Brain microvascular endothelial cell (primary cell): ENCODE measurements around the gene KEAP1.
"Not testable (repeated sequence)": the region's sequence is repeated elsewhere in the genome, so short reads cannot be mapped to it uniquely, and the experiment has no call there.

ENCODE experiments used
- DNase-seq: peaks from one replicate; pipeline ENCODE4 v3.0.0-alpha.2; 2020
- H3K27ac ChIP-seq: fragments of 250-450 bp; sonication (Bioruptor Pico); 2 replicates; pipeline ENCODE4 v1.5.1; 2020; ENCODE audit warnings: mild to moderate bottlenecking, moderate library complexity
- H3K27me3 ChIP-seq: fragments of 250-450 bp; sonication (Bioruptor Pico); replicated peaks from 2 replicates; pipeline ENCODE4 v1.5.1; 2020; ENCODE audit warnings: mild to moderate bottlenecking
- H3K36me3 ChIP-seq: fragments of 250-450 bp; sonication (Bioruptor Pico); replicated peaks from 2 replicates; pipeline ENCODE4 v1.5.1; 2020; ENCODE audit warnings: mild to moderate bottlenecking
- H3K4me3 ChIP-seq: 2 replicates; pipeline ENCODE4 v1.5.1; 2011; ENCODE audit warnings: low read depth, mild to moderate bottlenecking, control low read depth, low read length, moderate library complexity
- CTCF ChIP-seq: IDR thresholded peaks from 2 replicates; pipeline ENCODE4 v1.5.1; 2011; ENCODE audit warnings: low read depth, mild to moderate bottlenecking, moderate library complexity, low read length, control low read depth, inconsistent platforms; ENCODE audit errors: missing control alignments
- in situ Hi-C: cut with HindIII; loops from 2 replicates; pipeline ENCODE4 v1.10.0; 2017; ENCODE audit warnings: low sequenced_read_pairs, low pct_ligation_motif_present

Gene KEAP1

DNA sequence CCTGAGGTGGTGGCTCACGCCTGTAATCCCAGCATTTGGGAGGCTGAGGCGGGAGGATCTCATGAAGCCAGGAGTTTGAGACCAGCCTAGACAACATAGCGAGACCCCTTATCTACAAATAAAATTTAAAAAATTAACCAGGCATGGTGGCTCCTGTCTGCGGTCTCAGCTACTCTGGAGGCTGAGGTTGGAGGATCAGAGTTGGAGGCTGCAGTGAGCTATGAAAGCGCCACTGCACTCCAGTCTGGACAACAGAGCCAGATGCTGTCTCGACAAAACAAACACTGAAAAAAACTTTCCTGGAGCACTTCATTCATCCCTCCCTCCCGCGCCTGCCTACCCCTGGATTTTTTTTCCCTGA, 39.9 kb upstream of the KEAP1 start:
- in situ Hi-C loops, result no loop called here
- Histone ChIP-seq H3K27me3 (no peaks in the 10 kb centered on the region), H3K27ac (no peak overlapping the region), H3K36me3 (peaks cover 7% of the 10 kb centered on the region), H3K4me3 (no peak overlapping the region)
- TF ChIP-seq CTCF, result no peak
- DNase-seq, result no peak

DNA sequence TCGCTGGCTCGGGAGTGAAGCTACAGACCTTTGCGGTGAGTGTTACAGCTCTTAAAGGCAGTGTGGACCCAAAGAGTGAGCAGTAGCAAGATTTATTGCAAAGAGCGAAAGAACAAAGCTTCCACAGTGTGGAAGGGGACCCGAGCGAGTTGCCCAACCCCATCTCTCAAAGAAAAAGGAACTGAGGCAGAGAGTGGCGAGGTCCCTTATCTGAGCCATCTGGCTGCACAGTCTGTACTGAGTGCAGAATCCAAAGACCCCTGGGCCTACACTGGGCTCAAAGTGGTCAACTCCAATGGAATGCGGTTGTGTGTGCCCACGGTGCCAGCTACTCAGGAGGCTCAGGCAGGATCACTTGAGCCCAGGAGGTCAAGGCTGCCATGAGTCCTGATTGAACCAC, 35.9 kb upstream of the KEAP1 start:
- H3K36me3 ChIP-seq, DNase-seq, H3K27ac ChIP-seq, H3K4me3 ChIP-seq, in situ Hi-C loops, H3K27me3 ChIP-seq: not testable (repeated sequence)

GRCh38 chr19:10538204-10538983, 35.2 kb upstream of the KEAP1 start:
- H3K27ac ChIP-seq, result no peak overlapping the region
- H3K36me3 ChIP-seq, result no peaks in the 10 kb centered on the region
- no peak overlapping the region for H3K4me3 ChIP-seq
- in situ Hi-C loops, result no loop called here
- TF ChIP-seq CTCF, result no peak
- no peak for DNase-seq
- H3K27me3 ChIP-seq, result no peaks in the 10 kb centered on the region

DNA sequence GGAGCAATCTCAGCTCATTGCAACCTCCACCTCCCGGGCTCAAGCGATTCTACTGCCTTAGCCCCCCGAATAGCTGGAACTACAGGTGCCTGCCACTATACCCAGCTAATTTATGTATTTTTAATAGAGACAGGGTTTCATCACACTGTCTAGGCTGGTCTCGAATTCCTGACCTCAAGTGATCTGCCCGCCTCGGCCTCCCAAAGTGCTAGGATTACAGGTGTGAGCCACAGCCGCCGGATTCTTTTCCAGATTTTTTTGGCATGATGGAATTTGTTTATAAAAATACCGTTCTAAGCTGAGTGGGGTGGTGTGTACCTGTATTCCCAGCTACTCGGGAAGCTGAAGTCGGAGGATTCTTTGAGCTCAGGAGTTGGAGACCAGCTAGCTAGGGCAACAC, 34.5 kb upstream of the KEAP1 start:
- Histone ChIP-seq H3K4me3 (no peak overlapping the region), H3K27me3 (no peaks in the 10 kb centered on the region), H3K36me3 (no peaks in the 10 kb centered on the region), H3K27ac (no peak overlapping the region)
- no peak for TF ChIP-seq CTCF
- no peak for DNase-seq
- in situ Hi-C loops, result no loop called here

DNA sequence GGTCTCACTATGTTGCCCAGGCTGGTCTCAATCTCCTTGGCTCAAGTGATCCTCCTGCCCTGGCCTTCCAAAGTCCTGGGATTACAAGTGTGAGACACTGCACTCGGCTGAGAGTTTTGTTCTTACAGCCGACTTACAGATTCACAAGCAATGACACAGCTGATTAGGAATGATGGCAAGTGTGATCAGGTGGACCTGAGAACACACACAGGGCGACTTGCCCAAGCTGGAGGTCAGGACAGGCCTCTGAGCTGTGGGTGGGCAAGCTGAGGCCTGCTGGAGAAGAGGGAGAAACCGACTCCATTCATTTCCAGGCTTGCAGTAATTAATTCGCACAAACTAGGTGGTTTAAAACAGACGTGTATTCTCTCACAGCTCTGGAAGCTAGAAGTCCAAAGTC, 32.5 kb upstream of the KEAP1 start:
- no peak for DNase-seq
- H3K27ac ChIP-seq, result no peak overlapping the region
- H3K36me3 ChIP-seq, result no peaks in the 10 kb centered on the region
- no peak overlapping the region for H3K4me3 ChIP-seq
- in situ Hi-C loops, result no loop called here
- TF ChIP-seq CTCF, result no peak
- no peaks in the 10 kb centered on the region for H3K27me3 ChIP-seq

DNA sequence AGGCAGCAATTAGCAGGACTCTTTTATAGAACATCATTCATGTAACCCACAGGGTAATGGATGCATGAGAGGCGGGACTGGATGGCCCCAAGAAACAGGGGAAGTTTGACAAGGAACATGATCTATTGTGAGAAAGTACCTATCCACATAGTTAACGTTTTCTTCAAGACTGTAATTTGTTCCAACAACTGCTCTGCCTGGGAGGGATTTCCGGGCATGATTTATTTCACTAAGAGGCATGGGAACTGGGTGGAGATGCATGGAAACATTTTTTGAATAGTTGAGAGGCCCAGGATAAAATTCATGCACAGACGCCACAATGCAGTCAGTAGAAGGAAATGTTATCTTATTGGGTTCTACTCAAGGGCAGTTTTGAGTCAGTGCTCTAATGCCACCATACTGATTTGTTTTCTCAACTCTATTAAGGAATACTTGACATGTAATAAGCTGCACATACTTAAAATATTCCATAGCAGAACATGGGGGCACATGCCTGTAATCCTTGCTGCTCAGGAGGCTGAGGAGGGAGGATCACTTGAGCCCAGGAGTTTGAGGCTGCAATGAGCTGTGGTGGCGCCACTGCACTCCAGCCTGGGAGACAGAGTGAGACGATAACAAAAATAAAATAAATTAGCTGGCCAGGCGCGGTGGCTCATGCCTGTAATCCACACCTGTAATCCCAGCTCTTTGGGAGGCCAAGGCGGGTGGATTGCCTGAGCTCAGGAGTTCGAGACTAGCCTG, 30.7 kb upstream of the KEAP1 start:
- DNase-seq, result peak; percentile 73
- Histone ChIP-seq H3K36me3 (no peaks in the 10 kb centered on the region), H3K4me3 (no peak overlapping the region), H3K27ac (peak overlapping the region; percentile 56), H3K27me3 (no peaks in the 10 kb centered on the region)
- in situ Hi-C loops, result no loop called here
- no peak for TF ChIP-seq CTCF
